Measurements from ENCODE around the gene TRIM52.

Gene TRIM52

DNA sequence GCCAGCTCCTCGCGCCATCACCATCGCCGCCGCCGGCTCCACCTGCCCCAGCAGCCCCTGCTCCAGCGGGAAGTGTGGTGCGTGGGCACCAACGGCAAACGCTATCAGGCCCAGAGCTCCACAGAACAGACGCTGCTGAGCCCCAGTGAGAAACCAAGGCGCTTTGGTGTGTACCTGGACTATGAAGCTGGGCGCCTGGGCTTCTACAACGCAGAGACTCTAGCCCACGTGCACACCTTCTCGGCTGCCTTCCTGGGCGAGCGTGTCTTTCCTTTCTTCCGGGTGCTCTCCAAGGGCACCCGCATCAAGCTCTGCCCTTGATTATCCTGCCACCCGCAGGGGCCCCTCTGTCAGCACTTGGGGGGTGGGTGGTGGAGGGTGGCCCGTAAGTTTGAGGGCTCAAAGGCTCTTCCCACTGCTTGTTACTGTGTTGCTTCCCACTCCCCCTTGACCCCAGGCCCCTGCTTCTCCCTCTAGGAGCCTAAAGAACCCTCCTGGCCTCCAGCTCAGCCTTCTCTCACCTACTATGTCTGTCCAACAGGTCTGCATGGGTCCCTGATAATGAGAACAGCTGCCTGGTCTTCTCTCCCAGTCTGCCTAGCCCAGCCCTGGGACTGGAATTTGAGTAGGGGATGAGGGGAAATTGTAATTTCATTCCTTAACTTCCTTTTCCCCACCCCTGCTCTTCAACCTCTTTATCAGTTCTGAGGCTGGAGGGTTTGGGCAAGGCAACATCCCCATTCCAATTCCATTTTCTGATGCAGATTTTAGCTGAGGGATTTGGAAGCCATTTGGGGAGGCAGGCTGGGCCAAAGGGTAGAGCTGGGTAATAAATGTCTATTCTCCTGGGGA, 26.3 kb downstream of the TRIM52 start:
- TF ChIP-seq CTCF (conservative IDR thresholded peaks at IDR 0.05): no peak
- H3K27ac ChIP-seq: peak overlapping the region; percentile 26; the same call in 1 of the 2 replicates

DNA sequence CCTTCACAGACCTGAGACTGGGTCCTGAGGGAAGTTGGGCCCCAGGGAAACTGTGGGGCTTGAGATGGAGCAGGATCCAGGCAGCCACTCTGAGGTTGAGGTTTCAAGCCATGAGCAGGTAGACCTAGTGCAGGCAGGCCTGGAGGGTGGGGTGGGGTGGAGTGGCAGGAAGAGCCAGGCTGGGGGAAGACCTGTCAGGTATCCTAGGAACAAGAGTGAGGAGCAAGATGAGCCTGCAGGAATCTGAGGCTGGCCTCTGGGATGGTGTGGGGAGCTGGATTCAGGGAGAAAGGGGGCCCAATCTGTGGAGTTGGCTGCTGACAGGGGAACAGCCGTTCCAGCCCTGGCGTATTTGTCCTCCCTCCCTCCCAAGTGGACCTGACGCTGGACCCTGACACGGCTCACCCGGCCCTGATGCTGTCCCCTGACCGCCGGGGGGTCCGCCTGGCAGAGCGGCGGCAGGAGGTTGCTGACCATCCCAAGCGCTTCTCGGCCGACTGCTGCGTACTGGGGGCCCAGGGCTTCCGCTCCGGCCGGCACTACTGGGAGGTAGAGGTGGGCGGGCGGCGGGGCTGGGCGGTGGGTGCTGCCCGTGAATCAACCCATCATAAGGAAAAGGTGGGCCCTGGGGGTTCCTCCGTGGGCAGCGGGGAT, 27.0 kb downstream of the TRIM52 start:
- no peak for TF ChIP-seq CTCF (conservative IDR thresholded peaks at IDR 0.05)
- peak overlapping the region; percentile 26; the same call in 1 of the 2 replicates for H3K27ac ChIP-seq

- peak overlapping the region; percentile 26; the same call in 1 of the 2 replicates for H3K27ac ChIP-seq
- no peak for TF ChIP-seq CTCF (conservative IDR thresholded peaks at IDR 0.05)
Measured at GRCh38 chr5:181233088-181233800, 27.7 kb downstream of the TRIM52 start.

DNA sequence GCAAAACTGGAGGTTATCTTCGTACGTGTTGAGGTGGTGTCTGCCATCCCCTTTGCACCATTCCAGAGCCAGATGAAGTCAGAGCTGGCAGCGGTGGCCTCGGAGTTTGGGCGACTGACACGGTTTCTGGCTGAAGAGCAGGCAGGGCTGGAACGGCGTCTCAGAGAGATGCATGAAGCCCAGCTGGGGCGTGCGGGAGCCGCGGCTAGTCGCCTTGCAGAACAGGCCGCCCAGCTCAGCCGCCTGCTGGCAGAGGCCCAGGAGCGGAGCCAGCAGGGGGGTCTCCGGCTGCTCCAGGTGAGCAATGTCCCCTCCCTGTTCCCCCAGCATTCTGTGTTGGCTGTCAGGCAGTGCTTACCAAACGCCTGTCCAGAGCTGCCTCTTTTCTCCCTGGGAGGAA, 28.4 kb downstream of the TRIM52 start:
- no peak for TF ChIP-seq CTCF (conservative IDR thresholded peaks at IDR 0.05)

GRCh38 chr5:181231432-181231831, 29.5 kb downstream of the TRIM52 start:
- no peak overlapping the region; the same call in 1 of the 2 replicates for H3K27ac ChIP-seq
- no peak for TF ChIP-seq CTCF (conservative IDR thresholded peaks at IDR 0.05)

More for the DNA sequence above, 28.4 kb downstream of the TRIM52 start:
- H3K27ac ChIP-seq: peak overlapping the region; percentile 26; the same call in 1 of the 2 replicates

- no peak overlapping the region for H3K27ac ChIP-seq
- no peak for TF ChIP-seq CTCF (conservative IDR thresholded peaks at IDR 0.05)
Measured at GRCh38 chr5:181230551-181230950, 30.4 kb downstream of the TRIM52 start.

GRCh38 chr5:181229996-181230395, 30.9 kb downstream of the TRIM52 start:
- no peak overlapping the region for H3K27ac ChIP-seq
- no peak for TF ChIP-seq CTCF (conservative IDR thresholded peaks at IDR 0.05)
